HG03039 (cell line): ENCODE measurements around the gene NDST1.

Experiments
- ATAC-seq: cut with Tn5 transposase; IDR thresholded peaks from one replicate; pipeline ENCODE4 v1.9.1; 2021; ENCODE audit warnings: mild to moderate bottlenecking, moderate library complexity; ENCODE audit not compliant: unreplicated experiment

The NDST1 gene

DNA sequence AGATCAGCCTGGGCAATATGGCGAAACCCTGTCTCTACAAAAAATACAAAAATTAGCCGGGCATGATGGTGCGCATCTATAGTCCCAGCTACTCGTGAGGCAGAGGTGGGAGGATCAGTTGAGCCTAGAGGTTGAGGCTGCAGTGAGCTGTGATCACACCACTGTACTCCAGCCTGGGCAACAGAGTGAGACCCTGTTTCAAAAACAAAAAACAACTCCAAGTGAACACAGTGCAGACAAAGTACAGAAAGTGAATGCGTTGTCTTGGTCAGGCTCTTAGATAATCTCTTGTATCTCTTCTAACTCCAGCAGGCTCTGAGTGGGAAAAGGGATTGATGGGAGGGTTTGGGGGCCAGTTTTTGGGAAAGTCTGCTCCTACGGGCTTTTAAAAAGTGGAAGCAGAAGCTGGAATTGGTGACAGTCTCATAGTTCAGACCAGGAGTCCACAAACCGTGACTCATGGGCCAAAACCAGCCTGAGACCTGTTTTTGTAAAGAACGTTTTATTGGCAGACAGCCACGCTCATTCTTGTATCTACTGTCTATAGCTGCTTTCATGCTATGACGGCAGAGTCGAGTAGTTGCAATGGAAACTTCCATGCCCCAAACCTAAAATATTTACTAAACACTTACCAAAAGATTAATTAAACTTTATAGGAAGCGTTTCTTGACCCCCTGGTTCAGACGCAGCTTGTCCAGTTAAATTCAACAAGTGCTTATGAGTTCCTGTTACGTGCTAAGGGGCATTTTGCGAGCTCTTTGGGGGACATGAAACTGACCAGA, 32.9 kb downstream of the NDST1 start:
- no peak for ATAC-seq

DNA sequence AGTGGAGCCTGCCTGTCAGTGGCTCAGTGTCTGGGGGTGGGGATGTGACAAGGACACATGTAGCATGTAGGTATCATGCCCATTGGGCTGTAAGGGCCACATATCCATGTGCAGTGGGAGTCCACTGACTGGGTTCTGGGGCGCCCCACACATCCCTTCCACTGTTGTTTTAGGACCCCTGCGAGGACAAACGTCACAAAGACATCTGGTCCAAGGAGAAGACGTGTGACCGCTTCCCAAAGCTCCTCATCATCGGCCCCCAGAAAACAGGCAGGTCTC, 33.4 kb downstream of the NDST1 start:
- ATAC-seq, result no peak

DNA sequence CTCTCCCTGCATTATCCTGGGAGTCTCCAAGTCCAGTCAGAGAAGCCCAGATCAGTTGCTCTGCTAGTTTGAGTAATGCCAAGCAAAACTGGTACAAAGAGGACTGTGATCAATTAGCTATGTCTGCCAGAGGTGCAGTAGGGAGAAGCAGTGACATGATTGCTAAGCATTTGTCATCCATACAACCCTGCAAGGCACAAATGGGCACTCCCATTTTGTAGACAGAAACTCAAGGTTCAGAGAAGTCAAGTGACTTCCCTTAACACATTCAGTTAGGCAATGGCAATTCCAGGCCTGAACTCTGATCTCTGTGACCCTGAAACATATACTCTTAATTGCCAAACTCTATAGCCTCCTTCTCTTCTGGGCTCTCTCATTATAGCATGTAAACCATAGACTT, 34.0 kb downstream of the NDST1 start:
- ATAC-seq, result no peak

DNA sequence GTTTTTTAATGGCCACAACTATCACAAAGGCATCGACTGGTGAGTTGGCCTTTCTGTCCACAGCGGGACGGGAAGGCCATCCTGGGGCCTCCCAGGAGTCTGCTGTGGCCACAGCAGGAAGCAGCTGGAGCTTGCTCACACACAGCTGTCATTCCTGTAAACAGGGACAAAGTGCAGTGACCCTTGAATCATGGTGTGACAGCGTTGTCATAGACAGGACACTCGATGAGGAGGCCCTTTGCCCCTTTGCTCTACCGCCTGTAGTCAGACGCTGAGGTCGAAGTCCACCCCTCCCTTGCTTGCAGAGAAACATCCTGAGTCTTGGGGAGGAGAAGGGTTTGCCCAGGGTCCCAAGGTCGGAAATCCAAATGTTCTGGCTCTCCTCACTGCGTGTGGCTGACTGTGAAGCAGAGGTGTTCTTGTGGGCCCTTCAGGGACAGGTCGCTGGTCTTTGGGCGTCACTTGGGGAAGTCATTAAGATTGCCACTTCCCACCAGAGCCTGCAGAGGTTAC, 35.1 kb downstream of the NDST1 start:
- no peak for ATAC-seq

DNA sequence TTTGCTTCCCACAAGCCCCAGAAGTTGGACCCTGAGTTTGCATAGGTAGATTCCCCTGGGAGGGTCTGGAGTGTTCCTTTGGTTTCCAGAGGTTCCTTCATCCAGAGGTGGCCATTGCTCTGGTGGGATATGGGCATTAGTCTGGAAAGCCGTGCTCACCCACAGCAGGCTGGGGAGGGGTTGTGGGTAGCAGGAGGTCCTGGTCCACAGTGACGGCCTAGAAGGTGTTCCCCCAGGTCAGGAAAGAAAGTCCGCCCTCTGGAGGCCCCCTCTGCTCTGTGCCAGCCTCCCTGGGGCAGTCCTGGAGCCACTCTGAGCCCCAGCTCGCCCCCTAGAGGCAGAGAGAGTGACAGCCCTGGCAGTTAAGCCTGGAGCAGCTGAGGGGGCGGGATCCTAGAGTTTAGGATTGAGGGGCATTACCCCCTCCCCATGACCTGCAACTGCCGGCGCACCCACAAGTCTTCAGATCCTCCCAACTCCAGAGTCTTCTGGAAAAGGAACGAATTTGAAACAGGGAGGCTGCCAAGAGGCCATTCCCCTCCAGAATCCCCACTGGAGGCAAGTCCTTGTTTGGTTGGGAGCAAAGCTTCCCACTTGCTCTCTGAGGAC, 36.8 kb downstream of the NDST1 start:
- peak; percentile 69 for ATAC-seq

DNA sequence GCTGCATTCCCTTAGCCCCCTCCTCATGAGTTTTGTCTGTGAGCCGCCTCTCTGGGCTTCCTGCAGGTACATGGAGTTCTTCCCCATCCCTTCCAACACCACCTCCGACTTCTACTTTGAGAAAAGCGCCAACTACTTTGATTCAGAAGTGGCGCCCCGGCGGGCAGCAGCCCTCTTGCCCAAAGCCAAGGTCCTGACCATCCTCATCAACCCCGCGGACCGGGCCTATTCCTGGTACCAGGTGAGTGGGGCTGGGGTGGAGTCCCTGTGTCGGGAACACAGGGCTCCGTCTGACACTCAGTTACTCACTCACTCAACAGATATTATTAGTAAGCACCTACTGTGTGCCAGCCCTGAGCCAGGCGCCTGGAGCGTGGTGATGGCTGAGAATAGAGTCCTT, 37.3 kb downstream of the NDST1 start:
- no peak for ATAC-seq

DNA sequence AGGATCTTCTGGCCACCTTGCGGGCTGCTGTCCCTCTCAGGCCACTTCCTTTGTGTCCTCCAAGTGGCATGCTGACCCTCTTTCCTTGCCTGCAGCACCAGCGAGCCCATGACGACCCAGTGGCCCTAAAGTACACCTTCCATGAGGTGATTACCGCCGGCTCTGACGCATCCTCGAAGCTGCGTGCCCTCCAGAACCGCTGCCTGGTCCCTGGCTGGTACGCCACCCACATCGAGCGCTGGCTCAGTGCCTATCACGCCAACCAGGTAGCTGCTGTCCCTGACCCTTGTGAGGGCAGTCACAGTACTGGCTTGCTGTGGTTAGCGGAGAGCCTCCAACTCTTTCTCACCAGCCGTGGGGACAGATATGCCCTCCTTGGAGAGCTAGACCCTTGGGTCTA, 40.2 kb downstream of the NDST1 start:
- ATAC-seq, result no peak

DNA sequence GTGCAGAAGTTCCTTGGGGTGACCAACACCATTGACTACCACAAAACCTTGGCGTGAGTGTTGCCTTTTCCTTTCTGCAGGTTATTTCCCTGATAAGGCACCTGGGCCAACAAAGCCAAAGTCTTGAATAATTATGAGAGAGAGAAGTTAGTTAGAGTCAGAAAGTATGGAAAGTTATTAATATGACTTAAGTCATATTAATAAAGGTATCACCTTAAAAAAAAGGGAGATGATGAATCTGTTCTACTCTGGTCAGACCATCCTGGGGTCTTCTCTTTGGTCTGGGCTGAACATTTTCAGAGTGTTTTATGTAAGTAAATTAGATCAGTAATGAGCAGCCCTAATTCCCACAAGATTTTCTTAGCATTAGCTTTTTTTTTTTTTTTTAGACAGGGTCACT, 41.8 kb downstream of the NDST1 start:
- no peak for ATAC-seq

DNA sequence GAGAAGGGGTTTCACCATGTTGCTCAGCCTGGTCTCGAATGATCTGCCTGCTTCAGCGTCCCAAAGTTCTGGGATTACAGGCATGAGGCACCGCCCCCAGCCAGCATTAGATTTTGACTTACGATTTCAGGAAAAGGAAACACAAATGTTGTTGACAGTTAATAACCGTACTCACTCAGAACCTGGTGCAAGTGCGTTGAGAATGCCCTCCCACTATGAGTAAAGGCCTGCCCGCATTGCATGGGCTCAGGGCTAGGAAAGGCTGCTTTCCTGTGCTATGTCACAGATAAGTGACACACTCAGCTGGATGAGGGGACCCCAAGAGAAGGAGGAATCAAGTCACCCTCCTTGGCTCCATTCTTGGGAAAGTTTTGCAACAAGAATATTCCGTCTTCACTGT, 42.4 kb downstream of the NDST1 start:
- ATAC-seq, result no peak

DNA sequence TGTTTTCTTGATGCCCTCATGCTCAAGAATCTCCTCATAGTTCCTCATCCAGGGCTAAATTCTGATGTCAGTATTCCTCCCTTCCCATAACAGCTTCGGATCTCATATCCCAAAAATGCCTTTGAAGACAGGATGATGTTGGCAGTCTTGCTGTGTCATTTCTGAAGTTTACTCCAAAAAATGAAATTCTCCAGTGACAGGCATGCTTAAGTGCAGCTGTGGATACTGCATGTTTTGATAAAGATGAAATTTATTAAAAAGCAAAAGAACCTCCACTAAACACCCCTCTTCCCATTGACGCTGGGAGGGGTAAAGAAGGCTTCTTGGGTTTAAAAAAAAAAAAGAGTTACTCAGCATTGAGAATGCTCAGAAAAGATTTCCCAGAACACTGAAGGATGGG, 43.1 kb downstream of the NDST1 start:
- no peak for ATAC-seq

DNA sequence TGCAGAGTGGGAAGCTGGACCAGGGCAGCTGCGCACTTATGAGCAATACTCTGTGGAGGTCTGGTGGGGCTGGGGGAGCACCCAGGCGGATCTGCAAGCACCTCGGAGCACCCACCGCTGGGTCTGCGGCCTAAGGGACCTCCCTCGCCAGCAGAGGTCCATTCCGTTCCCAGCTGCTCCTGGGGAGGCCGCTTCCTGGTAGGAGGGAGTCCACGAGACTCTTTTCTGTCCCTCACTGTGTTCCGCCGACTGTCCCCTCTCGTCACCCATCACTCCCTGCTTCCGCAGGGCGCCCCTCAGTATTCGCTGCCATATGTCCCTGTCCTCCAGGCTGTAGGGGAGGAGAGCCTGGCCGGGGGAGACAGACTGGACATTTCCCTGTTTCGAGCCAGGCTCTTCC, 45.5 kb downstream of the NDST1 start:
- ATAC-seq, result no peak

DNA sequence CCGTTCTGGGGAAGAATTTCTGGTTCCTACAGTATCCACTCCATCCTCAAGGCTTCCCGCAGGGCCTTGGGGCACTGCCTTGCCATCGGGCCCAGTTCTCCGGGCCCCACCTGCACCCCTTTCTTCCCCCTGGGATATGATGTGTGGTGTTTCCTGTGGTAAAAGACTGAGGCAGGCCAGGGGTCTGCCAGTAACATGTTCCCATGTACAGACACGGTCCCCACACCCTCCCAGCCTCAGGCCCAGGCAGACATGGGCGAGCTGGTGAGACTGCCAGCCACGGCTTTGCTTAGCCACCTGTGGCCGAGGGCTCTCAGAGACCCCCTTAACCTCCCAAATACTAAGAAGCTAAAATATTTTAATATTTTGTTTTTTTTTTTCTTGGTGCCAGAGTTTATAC, 46.0 kb downstream of the NDST1 start:
- ATAC-seq, result no peak

DNA sequence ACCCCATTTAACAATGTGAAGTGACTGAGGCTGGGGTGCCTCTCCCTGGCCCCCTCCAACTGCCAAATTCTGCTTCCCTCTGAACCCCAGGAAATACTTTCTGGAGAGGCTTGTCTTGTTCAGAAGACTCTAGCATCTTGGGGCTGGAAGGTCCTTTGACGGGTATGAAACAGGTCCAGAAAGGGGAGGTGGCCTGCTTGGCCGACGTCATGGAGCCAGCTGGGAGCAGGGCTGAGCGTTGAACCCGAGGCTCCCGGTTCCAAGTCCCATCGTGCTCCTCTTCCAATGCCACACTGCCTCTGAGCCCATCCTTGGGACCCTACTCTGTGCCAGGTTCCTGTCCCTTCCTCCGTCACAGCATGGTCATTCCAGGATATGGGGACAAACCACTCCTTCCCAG, 46.9 kb downstream of the NDST1 start:
- ATAC-seq, result no peak

DNA sequence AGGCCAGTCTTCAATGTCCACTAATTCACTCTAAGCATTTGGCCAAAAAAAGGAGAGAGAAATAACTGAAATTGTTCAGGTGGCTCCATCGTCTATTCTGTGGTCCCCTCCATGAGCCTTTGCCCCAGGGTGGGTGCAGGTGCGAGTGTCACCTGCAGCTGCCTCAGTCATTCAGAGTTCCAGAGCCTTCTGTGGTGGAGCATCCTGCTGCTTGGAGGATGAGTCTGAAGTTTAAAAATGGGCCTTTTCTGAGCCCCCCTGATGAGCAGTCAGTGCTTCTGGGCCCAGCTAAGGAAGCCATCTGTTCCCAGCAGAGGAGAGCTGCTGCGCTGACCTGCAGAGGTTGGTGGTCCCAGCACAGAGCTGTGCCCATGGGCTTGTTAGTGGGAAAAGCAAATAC, 48.2 kb downstream of the NDST1 start:
- no peak for ATAC-seq

DNA sequence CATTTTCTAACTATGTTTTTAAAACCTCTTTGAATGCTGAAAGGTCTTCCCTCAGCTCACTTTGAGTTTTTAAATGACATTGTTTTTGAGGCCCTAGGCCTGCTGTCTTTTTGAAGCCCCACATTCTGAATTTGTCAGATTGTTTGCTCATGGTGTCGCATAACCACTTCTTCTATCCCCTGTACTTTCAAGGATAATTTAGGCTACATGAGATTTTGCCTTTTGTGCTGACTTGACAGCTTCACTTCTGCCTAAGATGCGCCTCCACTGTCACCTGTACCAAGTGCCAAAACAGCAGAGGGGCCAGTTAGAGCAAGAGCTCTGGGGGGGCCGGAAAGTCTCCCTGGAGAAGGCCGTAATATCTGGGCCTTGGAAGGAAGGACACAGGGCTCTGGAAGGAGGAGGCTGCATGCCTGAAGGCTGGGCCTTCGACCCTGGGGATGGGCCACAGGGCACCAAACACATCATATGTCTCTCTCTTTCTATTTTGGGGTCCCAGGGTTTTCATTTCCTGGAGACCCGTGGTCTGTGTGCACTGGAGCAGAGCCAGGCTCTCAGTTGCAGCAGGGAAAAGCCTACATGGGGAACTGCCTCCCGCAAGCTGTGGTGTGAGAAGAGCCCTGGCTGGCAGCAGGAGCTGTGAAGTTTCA, 49.1 kb downstream of the NDST1 start:
- no peak for ATAC-seq

DNA sequence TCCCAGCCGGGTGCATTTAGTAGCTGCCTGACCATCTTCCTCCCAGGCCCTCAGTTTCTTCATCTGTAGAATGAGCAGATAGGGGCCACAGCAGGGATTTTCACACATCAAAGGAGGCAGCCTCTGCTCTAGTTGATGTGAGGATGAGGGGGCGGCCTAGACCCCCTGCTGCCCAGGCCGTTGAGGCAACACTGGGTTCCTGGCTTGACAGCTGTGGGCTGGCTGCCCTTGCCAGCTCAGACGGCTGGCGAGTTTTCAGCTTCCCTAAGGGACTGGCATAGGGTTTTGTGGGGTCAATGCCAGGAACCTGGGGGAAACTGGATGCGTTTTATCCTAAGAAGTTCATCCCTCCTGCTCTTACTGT, 49.6 kb downstream of the NDST1 start:
- ATAC-seq, result no peak

DNA sequence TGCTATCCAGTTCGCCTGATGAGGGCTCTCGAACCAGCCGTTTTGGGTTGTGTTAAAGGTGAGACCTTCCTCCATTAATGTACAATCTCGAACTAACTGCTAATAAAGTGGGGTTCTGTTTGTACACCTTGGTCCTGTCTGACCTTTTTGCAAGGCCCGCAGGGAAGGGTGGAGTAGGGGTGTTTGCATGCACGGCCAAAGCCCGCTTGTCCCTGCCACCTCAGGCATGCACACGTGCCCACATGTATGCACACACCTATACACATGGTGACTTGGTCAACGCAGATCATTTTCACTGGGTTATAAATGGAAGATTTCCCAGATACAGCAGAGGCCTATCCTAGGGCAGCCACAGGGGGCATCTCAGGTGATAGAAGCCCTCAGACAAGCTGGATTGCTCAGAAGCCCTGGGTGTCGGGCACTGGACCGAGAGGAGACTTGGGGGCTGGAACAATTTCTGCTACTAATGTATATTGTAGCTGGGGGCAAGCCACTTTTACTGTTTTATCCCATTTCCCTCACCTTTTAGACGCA, 50.2 kb downstream of the NDST1 start:
- ATAC-seq, result no peak

DNA sequence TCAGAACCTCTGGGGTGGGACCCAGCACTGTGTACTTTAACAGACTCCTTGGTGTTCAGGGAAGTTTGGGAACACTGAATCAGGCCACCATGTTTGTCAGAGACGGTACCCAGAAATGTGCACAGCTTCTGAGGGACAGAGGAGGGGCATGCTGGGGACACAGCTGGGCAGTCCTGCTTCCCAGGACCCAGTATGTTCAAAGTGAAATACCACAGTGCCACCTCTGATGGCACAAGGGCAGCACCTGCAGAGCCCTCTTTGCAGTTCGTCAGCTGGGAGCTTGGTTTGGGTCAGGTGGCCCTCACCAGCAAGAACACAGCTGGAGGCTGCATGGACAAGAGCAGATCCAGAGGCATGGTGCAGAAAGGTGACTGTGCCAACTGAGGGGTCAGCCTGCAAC, 51.2 kb downstream of the NDST1 start:
- ATAC-seq, result no peak

DNA sequence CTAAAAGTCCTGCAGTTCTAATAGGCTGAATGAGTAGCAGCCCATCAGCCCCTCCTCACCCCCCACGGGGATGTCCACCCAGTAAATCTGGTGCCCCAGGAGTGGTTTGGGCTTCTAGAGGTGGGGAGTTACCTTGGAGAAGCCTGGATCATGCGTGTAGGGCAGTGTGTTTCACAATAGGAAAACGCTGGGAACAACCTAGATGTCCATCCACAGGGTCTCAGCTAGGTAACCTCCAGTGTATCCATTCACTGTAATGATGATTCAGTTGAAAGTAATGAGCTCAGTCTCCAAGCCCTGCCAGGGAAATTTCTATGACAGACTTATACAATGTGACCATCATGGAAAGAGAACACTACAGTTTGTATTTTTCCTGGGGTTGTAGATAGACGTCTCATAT, 51.8 kb downstream of the NDST1 start:
- no peak for ATAC-seq

DNA sequence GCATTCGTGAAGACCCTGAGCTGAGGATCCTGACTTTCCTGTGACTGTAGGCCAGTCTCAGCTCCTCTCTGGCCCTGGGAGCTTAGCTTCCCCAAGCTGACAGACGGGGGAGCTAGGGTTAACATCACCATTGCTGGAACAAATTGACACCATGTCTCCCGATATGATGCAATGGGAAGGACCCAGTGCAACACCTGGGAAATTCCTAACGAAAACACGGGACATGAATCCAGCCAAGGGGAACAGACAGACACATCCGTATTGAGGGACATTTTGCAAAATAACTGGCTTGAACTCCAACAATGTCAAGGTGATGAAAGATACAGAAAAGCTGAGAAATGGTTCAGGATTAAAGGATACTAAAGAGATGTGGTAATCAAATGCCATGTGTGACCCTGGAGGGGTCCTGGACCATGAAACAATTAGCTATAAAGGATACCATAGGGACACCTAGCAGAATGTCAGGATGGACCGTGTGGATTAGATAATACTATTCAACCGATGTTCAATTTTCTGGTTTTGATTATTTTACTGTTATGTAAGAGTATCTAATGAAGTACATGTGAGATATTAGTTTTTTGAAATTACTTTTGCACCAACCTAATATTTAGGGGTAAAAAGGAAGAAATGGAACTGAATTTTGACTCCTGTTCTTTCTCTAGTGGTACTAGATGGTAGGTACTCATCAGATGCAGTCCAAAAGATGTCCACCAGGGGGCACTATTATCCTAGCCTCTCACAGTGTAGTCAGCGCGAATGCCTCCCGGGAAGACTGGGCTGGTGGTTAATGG, 52.7 kb downstream of the NDST1 start:
- peak; percentile 72 for ATAC-seq

DNA sequence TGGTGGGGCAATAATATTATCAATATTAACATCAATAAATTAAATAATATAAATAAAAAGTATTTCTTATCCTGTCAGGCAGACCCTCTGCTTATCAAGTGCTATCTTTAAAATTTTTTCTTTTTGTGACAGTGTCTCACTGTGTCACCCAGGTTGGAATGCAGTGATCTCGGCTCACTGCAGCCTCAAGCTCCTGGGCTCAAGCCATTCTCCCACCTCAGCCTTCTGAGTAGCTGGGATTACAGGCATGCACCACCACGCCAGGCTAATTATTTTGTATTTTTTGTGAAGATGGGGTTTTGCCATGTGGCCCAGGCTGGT, 53.2 kb downstream of the NDST1 start:
- ATAC-seq, result no peak
